Uterus (tissue), 4 donors: ENCODE measurements around the gene MAGOH. TPM values are rescaled to one million over a fixed set of nuclear protein-coding genes. Genes with fewer than 3 reads are reported as not detected.

Source experiments
- DNase-seq, 2 donors: peaks; one replicate each; pipeline ENCODE4 v3.0.0-alpha.2; 2019 to 2020
- H3K27ac ChIP-seq, 2 donors: fragments of 200-600 bp; sonication (generic); 1 replicate in 1 of 2; 2 replicates in 1 of 2; pipeline ENCODE4 v1.5.1; 2016 to 2018
- H3K27me3 ChIP-seq, 2 donors: fragments of 200-600 bp; sonication (generic); one replicate each; pipeline ENCODE4 v1.5.1; 2018 to 2019; ENCODE audit warnings: control low read depth in 1 of 2
- H3K36me3 ChIP-seq, 2 donors: fragments of 200-600 bp; sonication (generic); one replicate each; pipeline ENCODE4 v1.5.1; 2019; ENCODE audit warnings: control low read depth in 1 of 2
- H3K4me1 ChIP-seq, 2 donors: fragments of 200-600 bp; sonication (generic); one replicate each; pipeline ENCODE4 v1.5.1; 2018 to 2019; ENCODE audit warnings: control low read depth in 1 of 2
- H3K4me3 ChIP-seq, 2 donors: fragments of 200-600 bp; sonication (generic); 1 replicate in 1 of 2; 2 replicates in 1 of 2; pipeline ENCODE4 v1.5.1; 2018 to 2019; ENCODE audit warnings: mild to moderate bottlenecking in 1 of 2
- H3K9me3 ChIP-seq, 2 donors: fragments of 200-600 bp; sonication (generic); one replicate each; pipeline ENCODE4 v1.5.1; 2019; ENCODE audit warnings: control low read depth in 1 of 2
- POLR2A ChIP-seq, 2 donors: fragments of 450-650 bp; IDR thresholded peaks; one replicate each; pipeline ENCODE4 v1.6.1; 2016; ENCODE audit warnings: antibody characterized with exemption in 2 of 2, mild to moderate bottlenecking in 1 of 2, moderate library complexity in 1 of 2
- intact Hi-C: fragments of 100-400 bp; cut with DNase I; formaldehyde crosslinking; loops from one replicate; pipeline ENCODE4 v1.15.1; 2023; ENCODE audit warnings: low total_unique reads
- total RNA-seq, 4 donors: library from RNA; depleted of rRNA in 3 of 4; stranded (reverse); fragments of >200 nt in 3 of 4; gene quantifications; one replicate each; pipeline versions ENCODE4 v1.1.0 to v1.2.4, GENCODE V29; 2014 to 2023
- TF ChIP-seq, protein P1 (sequence below), 4 experiments: fragments of 200-600 bp in 2 of 4; fragments of 450-650 bp in 2 of 4; sonication (generic) in 2 of 4; IDR thresholded peaks; one replicate each; pipeline ENCODE4 v1.5.1; 2016 to 2019; ENCODE audit warnings: antibody characterized with exemption in 4 of 4, mild to moderate bottlenecking in 2 of 4, moderate library complexity in 1 of 4
- donor health status: DM: yes; HTN: yes; CAD: no.

MAGOH gene
- total RNA-seq, 4 donors from 2014 or later, result 31.6 to 60.9 (median 45.2) TPM

GRCh38 chr1:53257454-53258081 lies 19.2 kb upstream of the MAGOH start:
- Histone ChIP-seq H3K27ac (no peak overlapping the region), H3K9me3 (no peaks in the 10 kb centered on the region), H3K27me3 (no peaks in the 10 kb centered on the region), H3K4me3 (no peak overlapping the region), H3K36me3 (no peaks in the 10 kb centered on the region), H3K4me1 (no peaks in the 10 kb centered on the region)
- intact Hi-C loops, result no loop called here
- TF ChIP-seq POLR2A (IDR thresholded peaks at IDR 0.05), result no peak
- TF ChIP-seq, protein P1, sequence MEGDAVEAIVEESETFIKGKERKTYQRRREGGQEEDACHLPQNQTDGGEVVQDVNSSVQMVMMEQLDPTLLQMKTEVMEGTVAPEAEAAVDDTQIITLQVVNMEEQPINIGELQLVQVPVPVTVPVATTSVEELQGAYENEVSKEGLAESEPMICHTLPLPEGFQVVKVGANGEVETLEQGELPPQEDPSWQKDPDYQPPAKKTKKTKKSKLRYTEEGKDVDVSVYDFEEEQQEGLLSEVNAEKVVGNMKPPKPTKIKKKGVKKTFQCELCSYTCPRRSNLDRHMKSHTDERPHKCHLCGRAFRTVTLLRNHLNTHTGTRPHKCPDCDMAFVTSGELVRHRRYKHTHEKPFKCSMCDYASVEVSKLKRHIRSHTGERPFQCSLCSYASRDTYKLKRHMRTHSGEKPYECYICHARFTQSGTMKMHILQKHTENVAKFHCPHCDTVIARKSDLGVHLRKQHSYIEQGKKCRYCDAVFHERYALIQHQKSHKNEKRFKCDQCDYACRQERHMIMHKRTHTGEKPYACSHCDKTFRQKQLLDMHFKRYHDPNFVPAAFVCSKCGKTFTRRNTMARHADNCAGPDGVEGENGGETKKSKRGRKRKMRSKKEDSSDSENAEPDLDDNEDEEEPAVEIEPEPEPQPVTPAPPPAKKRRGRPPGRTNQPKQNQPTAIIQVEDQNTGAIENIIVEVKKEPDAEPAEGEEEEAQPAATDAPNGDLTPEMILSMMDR (IDR thresholded peaks at IDR 0.05), result no peak
- DNase-seq, result no peak

DNA sequence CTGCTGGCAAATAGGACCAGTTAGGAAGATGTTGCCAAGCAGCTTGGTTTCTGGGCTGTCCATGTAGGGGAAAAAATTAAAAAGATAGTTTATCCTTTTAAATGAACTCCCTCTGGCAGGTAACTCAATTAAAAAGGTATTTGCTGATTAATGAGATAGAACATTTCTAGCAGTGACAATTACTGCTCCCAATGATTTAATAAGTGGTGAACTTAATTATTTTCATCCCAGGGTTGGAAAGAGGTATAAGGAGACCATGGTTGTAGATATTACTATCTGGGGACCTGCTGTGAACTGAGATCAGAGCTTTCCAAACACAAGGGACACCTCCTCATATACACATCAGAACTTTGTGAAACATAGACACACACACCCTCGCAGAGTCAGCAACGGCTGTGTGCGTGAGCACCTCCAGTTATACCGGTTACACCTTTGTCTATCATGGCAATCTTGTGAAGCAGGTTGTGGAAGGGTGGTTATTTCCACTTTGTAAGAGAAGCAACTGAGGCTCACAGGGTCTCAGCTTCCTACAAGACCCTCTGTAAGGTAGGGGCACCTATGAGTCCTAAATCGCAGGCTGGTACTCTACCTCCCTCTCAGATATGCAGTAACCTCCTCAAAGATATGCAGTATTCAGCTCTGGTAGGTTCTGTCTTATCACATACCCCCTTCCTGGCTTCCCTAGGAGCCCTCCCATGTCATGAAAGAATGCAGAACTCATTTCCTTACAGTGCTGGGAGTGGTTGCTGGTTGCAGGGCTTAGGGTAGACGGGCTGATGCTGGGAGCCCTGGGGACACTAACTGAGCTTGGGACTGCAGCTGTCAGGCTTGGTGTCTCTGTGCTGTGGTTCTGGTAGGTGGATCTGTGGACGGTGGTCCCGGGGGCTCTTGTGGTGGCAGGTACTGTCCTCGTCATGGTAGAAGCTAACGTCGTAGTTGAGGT lies 18.5 kb upstream of the MAGOH start:
- TF ChIP-seq, protein P1 (IDR thresholded peaks at IDR 0.05), result no peak
- TF ChIP-seq POLR2A (IDR thresholded peaks at IDR 0.05), result no peak
- Histone ChIP-seq H3K27me3 (no peaks in the 10 kb centered on the region), H3K36me3 (no peaks in the 10 kb centered on the region), H3K4me1 (no peaks in the 10 kb centered on the region), H3K27ac (no peak overlapping the region), H3K4me3 (no peak overlapping the region), H3K9me3 (no peaks in the 10 kb centered on the region)
- no peak for DNase-seq
- intact Hi-C loops, result no loop called here

GRCh38 chr1:53255031-53255430 lies 16.7 kb upstream of the MAGOH start:
- Histone ChIP-seq H3K9me3 (no peaks in the 10 kb centered on the region), H3K4me3 (no peak overlapping the region), H3K4me1 (no peaks in the 10 kb centered on the region), H3K27me3 (no peaks in the 10 kb centered on the region), H3K36me3 (no peaks in the 10 kb centered on the region), H3K27ac (no peak overlapping the region)
- TF ChIP-seq, protein P1 (IDR thresholded peaks at IDR 0.05), result no peak
- intact Hi-C loops, result no loop called here
- no peak for DNase-seq

- DNase-seq, result no peak
- Histone ChIP-seq H3K36me3 (no peaks in the 10 kb centered on the region), H3K27me3 (no peaks in the 10 kb centered on the region), H3K9me3 (no peaks in the 10 kb centered on the region), H3K4me3 (no peak overlapping the region), H3K4me1 (no peaks in the 10 kb centered on the region), H3K27ac (no peak overlapping the region)
- intact Hi-C loops, result no loop called here
- TF ChIP-seq, protein P1 (IDR thresholded peaks at IDR 0.05), result no peak
- no peak for TF ChIP-seq POLR2A (IDR thresholded peaks at IDR 0.05)
Measured at GRCh38 chr1:53254011-53254640, 15.8 kb upstream of the MAGOH start.

DNA sequence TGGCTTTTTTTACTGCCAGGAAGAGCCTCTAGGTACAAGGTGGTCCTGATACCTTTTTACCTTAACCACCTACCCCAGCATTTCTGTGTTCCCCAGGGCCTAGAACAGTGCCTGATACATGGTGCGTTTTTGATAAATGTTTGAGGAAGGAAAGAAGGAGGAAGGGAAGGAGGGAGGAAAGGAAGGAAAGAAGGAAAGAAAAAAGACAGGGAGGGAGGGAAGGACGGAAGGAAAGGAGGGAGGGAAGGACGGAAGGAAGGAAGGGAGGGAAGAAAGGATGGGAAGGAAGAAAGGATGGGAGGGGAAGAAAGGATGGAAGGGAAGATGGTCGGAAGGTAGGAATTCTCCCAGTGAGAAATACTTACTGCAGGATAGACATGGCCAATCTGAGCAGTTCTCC lies 12.0 kb upstream of the MAGOH start:
- H3K27me3 ChIP-seq, result no peaks in the 10 kb centered on the region
- DNase-seq, result no peak
- H3K36me3 ChIP-seq, result no peaks in the 10 kb centered on the region
- H3K9me3 ChIP-seq, result no peaks in the 10 kb centered on the region
- H3K4me3 ChIP-seq, result no peak overlapping the region
- no peak overlapping the region for H3K27ac ChIP-seq
- intact Hi-C loops, result no loop called here
- no peaks in the 10 kb centered on the region for H3K4me1 ChIP-seq
- TF ChIP-seq POLR2A (IDR thresholded peaks at IDR 0.05), result no peak
- TF ChIP-seq, protein P1 (IDR thresholded peaks at IDR 0.05), result no peak
